GM23338 (cell line): ENCODE data around the gene GAL3ST2. TPM values are rescaled to one million over a fixed set of nuclear protein-coding genes. Genes with fewer than 3 reads are reported as not detected.
"Not testable (repeated sequence)": the region's sequence is repeated elsewhere in the genome, so short reads cannot be mapped to it uniquely, and the experiment has no call there.

Source experiments
- ATAC-seq: fragments of 200-7000 bp; cut with Tn5 transposase; 3 replicates; pipeline ENCODE4 v1.9.1; 2020
- DNase-seq: peaks from one replicate; pipeline ENCODE4 v3.0.0-alpha.2; 2015; ENCODE audit warnings: low spot score
- H2AFZ ChIP-seq: fragments of 200-600 bp; sonication (generic); 2 replicates; pipeline ENCODE4 v1.8.0; 2016; ENCODE audit warnings: antibody characterized with exemption, mild to moderate bottlenecking, moderate library complexity
- H3F3A ChIP-seq: fragments of 200-600 bp; sonication (generic); replicated peaks from 2 replicates; pipeline ENCODE4 v1.8.0; 2017; ENCODE audit warnings: antibody characterized with exemption, mixed run types, low read depth
- H3K27ac ChIP-seq: fragments of 200-600 bp; sonication (generic); 2 replicates; pipeline ENCODE4 v1.6.1; 2016; ENCODE audit warnings: low read depth
- H3K27me3 ChIP-seq: fragments of 200-600 bp; sonication (generic); 2 replicates; pipeline ENCODE4 v1.8.0; 2016; ENCODE audit warnings: mild to moderate bottlenecking, mixed run types, moderate library complexity; ENCODE audit not compliant: insufficient read depth
- H3K36me3 ChIP-seq: fragments of 200-600 bp; sonication (generic); 2 replicates; pipeline ENCODE4 v1.8.0; 2016; ENCODE audit warnings: mild to moderate bottlenecking; ENCODE audit not compliant: insufficient read depth
- H3K4me1 ChIP-seq: fragments of 200-600 bp; sonication (generic); 2 replicates; pipeline ENCODE4 v1.8.0; 2016; ENCODE audit warnings: mild to moderate bottlenecking, moderate library complexity; ENCODE audit not compliant: insufficient read depth
- H3K4me2 ChIP-seq: fragments of 200-600 bp; sonication (generic); 2 replicates; pipeline ENCODE4 v1.7.1; 2017; ENCODE audit warnings: mixed run types
- H3K4me3 ChIP-seq: fragments of 200-600 bp; sonication (generic); 2 replicates; pipeline ENCODE4 v1.6.1; 2016; ENCODE audit warnings: mixed run types
- H3K79me2 ChIP-seq: fragments of 200-600 bp; sonication (generic); replicated peaks from 2 replicates; pipeline ENCODE4 v1.8.0; 2017; ENCODE audit warnings: mild to moderate bottlenecking; ENCODE audit not compliant: insufficient read depth
- H3K9me2 ChIP-seq: fragments of 200-600 bp; sonication (generic); 2 replicates; pipeline ENCODE4 v1.8.0; 2017; ENCODE audit not compliant: insufficient read depth
- H4K20me1 ChIP-seq: fragments of 200-600 bp; sonication (generic); replicated peaks from 2 replicates; pipeline ENCODE4 v1.8.0; 2017; ENCODE audit warnings: mild to moderate bottlenecking; ENCODE audit not compliant: insufficient read depth
- H3K27ac Mint-ChIP-seq: 2 replicates; pipeline ENCODE4 v1.8.0; 2020; ENCODE audit warnings: inconsistent platforms, mild to moderate bottlenecking, moderate library complexity, mixed read lengths
- H3K27me3 Mint-ChIP-seq: 3 replicates; pipeline ENCODE4 v1.8.0; 2022; ENCODE audit warnings: low read depth, mild to moderate bottlenecking, moderate library complexity, mixed read lengths, inconsistent platforms; ENCODE audit not compliant: insufficient read depth, poor library complexity
- H3K36me3 Mint-ChIP-seq: 3 replicates; pipeline ENCODE4 v1.8.0; 2021; ENCODE audit warnings: low read depth, mild to moderate bottlenecking, inconsistent platforms, moderate library complexity, mixed read lengths
- H3K4me1 Mint-ChIP-seq: 3 replicates; pipeline ENCODE4 v1.8.0; 2020; ENCODE audit warnings: mild to moderate bottlenecking, inconsistent platforms, mixed read lengths
- H3K4me3 Mint-ChIP-seq: 3 replicates; pipeline ENCODE4 v1.8.0; 2021; ENCODE audit warnings: moderate library complexity, mild to moderate bottlenecking, inconsistent platforms, mixed read lengths
- H3K9me3 Mint-ChIP-seq: 3 replicates; pipeline ENCODE4 v1.8.0; 2020; ENCODE audit warnings: moderate library complexity, mild to moderate bottlenecking, inconsistent platforms, mixed read lengths
- CREB1 ChIP-seq: fragments of 250-450 bp; sonication (Bioruptor Pico); IDR thresholded peaks from 2 replicates; pipeline ENCODE4 v1.5.0; 2020; ENCODE audit warnings: low read depth, mild to moderate bottlenecking, moderate library complexity
- EZH2 ChIP-seq: fragments of 200-600 bp; sonication (generic); IDR thresholded peaks from one replicate; pipeline ENCODE4 v1.8.0; 2017; ENCODE audit warnings: antibody characterized with exemption, mild to moderate bottlenecking, low read depth; ENCODE audit not compliant: unreplicated experiment
- EZH2phosphoT487 ChIP-seq: fragments of 200-600 bp; sonication (generic); IDR thresholded peaks from one replicate; pipeline ENCODE4 v1.8.1; 2018; ENCODE audit warnings: antibody characterized with exemption; ENCODE audit not compliant: unreplicated experiment
- JUNB ChIP-seq: IDR thresholded peaks from one replicate; pipeline ENCODE4 v1.6.1; 2016; ENCODE audit warnings: antibody characterized with exemption; ENCODE audit not compliant: unreplicated experiment
- NANOG ChIP-seq: IDR thresholded peaks from 2 replicates; pipeline ENCODE4 v1.6.1; 2016; ENCODE audit warnings: antibody characterized with exemption, borderline replicate concordance
- POLR2AphosphoS5 ChIP-seq: IDR thresholded peaks from 2 replicates; pipeline ENCODE4 v1.6.1; 2016; ENCODE audit warnings: antibody characterized with exemption, low read depth
- REST ChIP-seq: IDR thresholded peaks from one replicate; pipeline ENCODE4 v1.6.1; 2018; ENCODE audit warnings: antibody characterized with exemption; ENCODE audit not compliant: unreplicated experiment
- STAT1 ChIP-seq: IDR thresholded peaks from one replicate; pipeline ENCODE4 v1.6.1; 2016; ENCODE audit warnings: antibody characterized with exemption; ENCODE audit not compliant: unreplicated experiment
- ZNF114 ChIP-seq: fragments of 250-450 bp; sonication (Bioruptor Pico); IDR thresholded peaks from 2 replicates; pipeline ENCODE4 v1.5.0; 2020; ENCODE audit warnings: mild to moderate bottlenecking, moderate library complexity
- ZNF331 ChIP-seq: fragments of 250-450 bp; sonication (Bioruptor Pico); IDR thresholded peaks from 2 replicates; pipeline ENCODE4 v1.5.0; 2020; ENCODE audit warnings: low read depth, mild to moderate bottlenecking, moderate library complexity
- polyA plus RNA-seq: library from polyadenylated mRNA; unstranded; fragments of >200 nt; fragmentation: Nextera tagmentation; extraction: Ambion mirVana; gene quantifications from 2 replicates; pipeline ENCODE4 v1.2.1, GENCODE V29; 2016
- total RNA-seq: library from RNA; depleted of rRNA; stranded (reverse); fragments of >200 nt; shearing (Covaris generic); gene quantifications from 2 replicates; pipeline ENCODE4 v1.2.3, GENCODE V29; 2014
- TF ChIP-seq, protein P1 (sequence below), 2 experiments: fragments of 200-600 bp in 1 of 2; sonication (generic) in 1 of 2; conservative IDR thresholded peaks; 2 replicates each; pipeline versions ENCODE4 v1.5.1 to v1.6.1; 2016 to 2017; ENCODE audit warnings: antibody characterized with exemption in 2 of 2, low read depth in 2 of 2, mild to moderate bottlenecking in 2 of 2, moderate library complexity in 1 of 2
- TF ChIP-seq, protein P2 (sequence below): fragments of 250-450 bp; sonication (Bioruptor Pico); IDR thresholded peaks from 2 replicates; pipeline ENCODE4 v1.5.0; 2020; ENCODE audit warnings: mild to moderate bottlenecking, moderate library complexity

GAL3ST2 gene
- total and polyA plus RNA-seq, 2 experiments from 2014 or later, result 0.19 to 0.24 TPM

DNA sequence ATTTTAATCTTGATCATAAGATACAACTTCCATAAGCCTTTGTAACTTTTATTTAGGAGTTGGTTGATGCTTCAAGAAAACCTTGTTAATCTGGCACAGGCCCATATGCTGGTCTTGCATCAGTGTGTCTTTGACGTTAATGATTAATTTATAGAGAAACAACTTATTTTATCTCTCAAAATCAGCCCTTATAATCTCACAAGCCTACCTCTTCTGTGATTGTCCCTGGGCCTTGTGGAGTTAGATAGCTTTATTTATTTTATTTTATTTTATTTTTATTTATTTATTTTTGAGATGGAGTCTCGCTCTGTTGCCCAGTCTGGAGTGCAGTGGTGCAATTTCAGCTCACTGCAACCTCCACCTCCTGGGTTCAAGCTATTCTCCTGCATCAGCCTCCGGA lies 5.4 kb downstream of the GAL3ST2 start:
- H3K4me1 ChIP-seq, result peaks cover 19% of the 10 kb centered on the region; the same call in 1 of the 2 replicates
- H2AFZ ChIP-seq, H3K27ac ChIP-seq, H3K9me2 ChIP-seq, H3K27me3 ChIP-seq, H3K4me3 Mint-ChIP-seq, H4K20me1 ChIP-seq, H3K4me3 ChIP-seq, H3K4me2 ChIP-seq, DNase-seq, H3K79me2 ChIP-seq, ATAC-seq, H3K36me3 ChIP-seq, H3F3A ChIP-seq, H3K27ac Mint-ChIP-seq: not testable (repeated sequence)
- Mint-ChIP-seq H3K36me3 (peaks cover 20% of the 10 kb centered on the region), H3K4me1 (peaks cover 18% of the 10 kb centered on the region), H3K27me3 (peaks cover 11% of the 10 kb centered on the region), H3K9me3 (peaks cover 53% of the 10 kb centered on the region)

GRCh38 chr2:241788135-241788534 lies 11.5 kb downstream of the GAL3ST2 start:
- ATAC-seq (no peak), DNase-seq (no peak)
- Histone ChIP-seq H4K20me1 (no peaks in the 10 kb centered on the region), H3K4me2 (no peak overlapping the region), H3K9me2 (no peaks in the 10 kb centered on the region), H3K36me3 (no peaks in the 10 kb centered on the region; the same call in 1 of the 2 replicates), H3K4me1 (peaks cover 21% of the 10 kb centered on the region; the same call in 1 of the 2 replicates), H3K79me2 (no peaks in the 10 kb centered on the region), H3K27ac (no peak overlapping the region), H3F3A (no peaks in the 10 kb centered on the region), H2AFZ (no peak overlapping the region), H3K4me3 (no peak overlapping the region), H3K27me3 (no peaks in the 10 kb centered on the region)
- Mint-ChIP-seq H3K36me3 (peaks cover 9% of the 10 kb centered on the region; the same call in 2 of the 3 replicates), H3K27me3 (no peaks in the 10 kb centered on the region), H3K4me3 (no peak overlapping the region), H3K27ac (no peak overlapping the region), H3K9me3 (peaks cover 39% of the 10 kb centered on the region), H3K4me1 (peaks cover 11% of the 10 kb centered on the region)
- TF ChIP-seq ZNF114 (CRISPR knock-in tag) (no peak), EZH2phosphoT487 (no peak), ZNF331 (CRISPR knock-in tag) (no peak), EZH2 (no peak), REST (no peak), JUNB (no peak), NANOG (no peak), POLR2AphosphoS5 (no peak), CREB1 (CRISPR knock-in tag) (no peak), STAT1 (no peak)
- TF ChIP-seq, protein P1, sequence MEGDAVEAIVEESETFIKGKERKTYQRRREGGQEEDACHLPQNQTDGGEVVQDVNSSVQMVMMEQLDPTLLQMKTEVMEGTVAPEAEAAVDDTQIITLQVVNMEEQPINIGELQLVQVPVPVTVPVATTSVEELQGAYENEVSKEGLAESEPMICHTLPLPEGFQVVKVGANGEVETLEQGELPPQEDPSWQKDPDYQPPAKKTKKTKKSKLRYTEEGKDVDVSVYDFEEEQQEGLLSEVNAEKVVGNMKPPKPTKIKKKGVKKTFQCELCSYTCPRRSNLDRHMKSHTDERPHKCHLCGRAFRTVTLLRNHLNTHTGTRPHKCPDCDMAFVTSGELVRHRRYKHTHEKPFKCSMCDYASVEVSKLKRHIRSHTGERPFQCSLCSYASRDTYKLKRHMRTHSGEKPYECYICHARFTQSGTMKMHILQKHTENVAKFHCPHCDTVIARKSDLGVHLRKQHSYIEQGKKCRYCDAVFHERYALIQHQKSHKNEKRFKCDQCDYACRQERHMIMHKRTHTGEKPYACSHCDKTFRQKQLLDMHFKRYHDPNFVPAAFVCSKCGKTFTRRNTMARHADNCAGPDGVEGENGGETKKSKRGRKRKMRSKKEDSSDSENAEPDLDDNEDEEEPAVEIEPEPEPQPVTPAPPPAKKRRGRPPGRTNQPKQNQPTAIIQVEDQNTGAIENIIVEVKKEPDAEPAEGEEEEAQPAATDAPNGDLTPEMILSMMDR (conservative IDR thresholded peaks at IDR 0.05; ENCODE audit: low read depth in 2 of 2), result no peak
- TF ChIP-seq, protein P2, sequence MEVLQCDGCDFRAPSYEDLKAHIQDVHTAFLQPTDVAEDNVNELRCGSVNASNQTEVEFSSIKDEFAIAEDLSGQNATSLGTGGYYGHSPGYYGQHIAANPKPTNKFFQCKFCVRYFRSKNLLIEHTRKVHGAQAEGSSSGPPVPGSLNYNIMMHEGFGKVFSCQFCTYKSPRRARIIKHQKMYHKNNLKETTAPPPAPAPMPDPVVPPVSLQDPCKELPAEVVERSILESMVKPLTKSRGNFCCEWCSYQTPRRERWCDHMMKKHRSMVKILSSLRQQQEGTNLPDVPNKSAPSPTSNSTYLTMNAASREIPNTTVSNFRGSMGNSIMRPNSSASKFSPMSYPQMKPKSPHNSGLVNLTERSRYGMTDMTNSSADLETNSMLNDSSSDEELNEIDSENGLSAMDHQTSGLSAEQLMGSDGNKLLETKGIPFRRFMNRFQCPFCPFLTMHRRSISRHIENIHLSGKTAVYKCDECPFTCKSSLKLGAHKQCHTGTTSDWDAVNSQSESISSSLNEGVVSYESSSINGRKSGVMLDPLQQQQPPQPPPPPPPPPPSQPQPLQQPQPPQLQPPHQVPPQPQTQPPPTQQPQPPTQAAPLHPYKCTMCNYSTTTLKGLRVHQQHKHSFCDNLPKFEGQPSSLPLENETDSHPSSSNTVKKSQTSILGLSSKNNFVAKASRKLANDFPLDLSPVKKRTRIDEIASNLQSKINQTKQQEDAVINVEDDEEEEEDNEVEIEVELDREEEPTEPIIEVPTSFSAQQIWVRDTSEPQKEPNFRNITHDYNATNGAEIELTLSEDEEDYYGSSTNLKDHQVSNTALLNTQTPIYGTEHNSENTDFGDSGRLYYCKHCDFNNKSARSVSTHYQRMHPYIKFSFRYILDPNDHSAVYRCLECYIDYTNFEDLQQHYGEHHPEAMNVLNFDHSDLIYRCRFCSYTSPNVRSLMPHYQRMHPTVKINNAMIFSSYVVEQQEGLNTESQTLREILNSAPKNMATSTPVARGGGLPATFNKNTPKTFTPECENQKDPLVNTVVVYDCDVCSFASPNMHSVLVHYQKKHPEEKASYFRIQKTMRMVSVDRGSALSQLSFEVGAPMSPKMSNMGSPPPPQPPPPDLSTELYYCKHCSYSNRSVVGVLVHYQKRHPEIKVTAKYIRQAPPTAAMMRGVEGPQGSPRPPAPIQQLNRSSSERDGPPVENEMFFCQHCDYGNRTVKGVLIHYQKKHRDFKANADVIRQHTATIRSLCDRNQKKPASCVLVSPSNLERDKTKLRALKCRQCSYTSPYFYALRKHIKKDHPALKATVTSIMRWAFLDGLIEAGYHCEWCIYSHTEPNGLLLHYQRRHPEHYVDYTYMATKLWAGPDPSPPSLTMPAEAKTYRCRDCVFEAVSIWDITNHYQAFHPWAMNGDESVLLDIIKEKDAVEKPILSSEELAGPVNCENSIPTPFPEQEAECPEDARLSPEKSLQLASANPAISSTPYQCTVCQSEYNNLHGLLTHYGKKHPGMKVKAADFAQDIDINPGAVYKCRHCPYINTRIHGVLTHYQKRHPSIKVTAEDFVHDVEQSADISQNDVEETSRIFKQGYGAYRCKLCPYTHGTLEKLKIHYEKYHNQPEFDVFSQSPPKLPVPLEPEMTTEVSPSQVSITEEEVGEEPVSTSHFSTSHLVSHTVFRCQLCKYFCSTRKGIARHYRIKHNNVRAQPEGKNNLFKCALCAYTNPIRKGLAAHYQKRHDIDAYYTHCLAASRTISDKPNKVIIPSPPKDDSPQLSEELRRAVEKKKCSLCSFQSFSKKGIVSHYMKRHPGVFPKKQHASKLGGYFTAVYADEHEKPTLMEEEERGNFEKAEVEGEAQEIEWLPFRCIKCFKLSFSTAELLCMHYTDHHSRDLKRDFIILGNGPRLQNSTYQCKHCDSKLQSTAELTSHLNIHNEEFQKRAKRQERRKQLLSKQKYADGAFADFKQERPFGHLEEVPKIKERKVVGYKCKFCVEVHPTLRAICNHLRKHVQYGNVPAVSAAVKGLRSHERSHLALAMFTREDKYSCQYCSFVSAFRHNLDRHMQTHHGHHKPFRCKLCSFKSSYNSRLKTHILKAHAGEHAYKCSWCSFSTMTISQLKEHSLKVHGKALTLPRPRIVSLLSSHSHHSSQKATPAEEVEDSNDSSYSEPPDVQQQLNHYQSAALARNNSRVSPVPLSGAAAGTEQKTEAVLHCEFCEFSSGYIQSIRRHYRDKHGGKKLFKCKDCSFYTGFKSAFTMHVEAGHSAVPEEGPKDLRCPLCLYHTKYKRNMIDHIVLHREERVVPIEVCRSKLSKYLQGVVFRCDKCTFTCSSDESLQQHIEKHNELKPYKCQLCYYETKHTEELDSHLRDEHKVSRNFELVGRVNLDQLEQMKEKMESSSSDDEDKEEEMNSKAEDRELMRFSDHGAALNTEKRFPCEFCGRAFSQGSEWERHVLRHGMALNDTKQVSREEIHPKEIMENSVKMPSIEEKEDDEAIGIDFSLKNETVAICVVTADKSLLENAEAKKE (CRISPR knock-in tag), result no peak
